Esophagus (tissue), 2 donors: ENCODE results near the gene VPREB3. TPM values are rescaled to one million over a fixed set of nuclear protein-coding genes. Genes with fewer than 3 reads are reported as not detected.

ENCODE experiments used
- H3K27ac ChIP-seq, 2 donors: one replicate each; pipeline ENCODE4 v1.5.1; 2013; ENCODE audit warnings: low read depth in 2 of 2, mild to moderate bottlenecking in 2 of 2, inconsistent platforms in 1 of 2, low read length in 1 of 2, moderate library complexity in 1 of 2
- H3K27me3 ChIP-seq, 2 donors: one replicate each; pipeline ENCODE4 v1.6.1; 2013; ENCODE audit warnings: low read length in 2 of 2, control low read depth in 1 of 2, mild to moderate bottlenecking in 1 of 2; ENCODE audit not compliant: insufficient read depth in 2 of 2, control insufficient read depth in 1 of 2
- H3K36me3 ChIP-seq, 2 donors: one replicate each; pipeline ENCODE4 v1.6.1; 2013; ENCODE audit warnings: low read length in 1 of 2; ENCODE audit not compliant: control insufficient read depth in 2 of 2, insufficient read depth in 2 of 2
- H3K4me1 ChIP-seq, 2 donors: one replicate each; pipeline ENCODE4 v1.6.1; 2013; ENCODE audit warnings: low read length in 1 of 2; ENCODE audit not compliant: control insufficient read depth in 2 of 2, insufficient read depth in 2 of 2
- H3K4me3 ChIP-seq, 2 donors: one replicate each; pipeline ENCODE4 v1.5.1; 2013; ENCODE audit warnings: low read length in 2 of 2, mild to moderate bottlenecking in 2 of 2, low read depth in 1 of 2, moderate library complexity in 1 of 2
- H3K9me3 ChIP-seq, 2 donors: one replicate each; pipeline ENCODE4 v1.6.1; 2013; ENCODE audit warnings: mild to moderate bottlenecking in 2 of 2, low read depth in 1 of 2, low read length in 1 of 2, moderate library complexity in 1 of 2; ENCODE audit not compliant: control insufficient read depth in 2 of 2, insufficient read depth in 1 of 2
- WGBS, 2 donors: extraction: QIAGEN DNeasy Blood & Tissue Kit; methylation state at CpG; one replicate each; pipeline ENCODE4 v1.1.7; 2013; 5-methylcytosine and 5-hydroxymethylcytosine counted together
- polyA plus RNA-seq, 2 donors: library from polyadenylated mRNA; stranded (reverse); fragments of 200-250 nt; gene quantifications; one replicate each; pipeline ENCODE4 v1.2.3, GENCODE V29; 2013
- donor health status: healthy with polysubstance abuse.
- donor health status: Bipolar disorder and iron deficiency.

Gene VPREB3
- polyA plus RNA-seq, result under 1 TPM; 0.45 to 0.98 TPM

GRCh38 chr22:23754220-23754919 lies at the start of gene VPREB3:
Gene VPREB3, minus strand, starts transcription at chr22:23754425. Its CDS starts 62 bp downstream, at chr22:23754363.
- 77 to 85% methylated on average over 14 of the region's 14 CpGs for WGBS, 2 donors
- Histone ChIP-seq H3K27ac (no peak within 1 kb of the TSS), H3K9me3 (no peaks in the 10 kb centered on the region), H3K27me3 (no peaks in the 10 kb centered on the region), H3K4me1 (peaks cover 0 to 4% of the 10 kb centered on the region in 2 donors), H3K4me3 (no peak within 1 kb of the TSS), H3K36me3 (no peaks in the 10 kb centered on the region)

- Histone ChIP-seq H3K27ac (no peak overlapping the region), H3K9me3 (no peaks in the 10 kb centered on the region), H3K4me3 (no peak overlapping the region), H3K36me3 (peaks cover 24 to 46% of the 10 kb centered on the region in 2 donors), H3K27me3 (no peaks in the 10 kb centered on the region), H3K4me1 (no peaks in the 10 kb centered on the region)
- WGBS, 2 donors, result 80 to 87% methylated on average over 21 of the region's 21 CpGs
Measured at GRCh38 chr22:23803001-23803819, 49.0 kb upstream of the VPREB3 start.

- H3K9me3 ChIP-seq, result no peaks in the 10 kb centered on the region
- H3K27ac ChIP-seq, result no peak overlapping the region
- no peak overlapping the region for H3K4me3 ChIP-seq
- H3K4me1 ChIP-seq, result no peaks in the 10 kb centered on the region
- peaks cover 20 to 46% of the 10 kb centered on the region in 2 donors for H3K36me3 ChIP-seq
- no peaks in the 10 kb centered on the region for H3K27me3 ChIP-seq
- 94% methylated on average over 8 of the region's 8 CpGs for WGBS, 2 donors
Measured at GRCh38 chr22:23801886-23802377, 47.7 kb upstream of the VPREB3 start.

- WGBS, 2 donors, result 90 to 93% methylated on average over 11 of the region's 11 CpGs
- Histone ChIP-seq H3K4me1 (no peaks in the 10 kb centered on the region), H3K27me3 (no peaks in the 10 kb centered on the region), H3K4me3 (no peak overlapping the region), H3K36me3 (peaks cover 23 to 46% of the 10 kb centered on the region in 2 donors), H3K27ac (no peak overlapping the region), H3K9me3 (no peaks in the 10 kb centered on the region)
Measured at GRCh38 chr22:23801238-23801821, 47.1 kb upstream of the VPREB3 start.

GRCh38 chr22:23800297-23801237 lies 46.3 kb upstream of the VPREB3 start:
- WGBS, 2 donors, result 93 to 97% methylated on average over 17 to 18 of the region's 18 CpGs
- peaks cover 18 to 41% of the 10 kb centered on the region in 2 donors for H3K36me3 ChIP-seq
- H3K4me1 ChIP-seq, result no peaks in the 10 kb centered on the region

DNA sequence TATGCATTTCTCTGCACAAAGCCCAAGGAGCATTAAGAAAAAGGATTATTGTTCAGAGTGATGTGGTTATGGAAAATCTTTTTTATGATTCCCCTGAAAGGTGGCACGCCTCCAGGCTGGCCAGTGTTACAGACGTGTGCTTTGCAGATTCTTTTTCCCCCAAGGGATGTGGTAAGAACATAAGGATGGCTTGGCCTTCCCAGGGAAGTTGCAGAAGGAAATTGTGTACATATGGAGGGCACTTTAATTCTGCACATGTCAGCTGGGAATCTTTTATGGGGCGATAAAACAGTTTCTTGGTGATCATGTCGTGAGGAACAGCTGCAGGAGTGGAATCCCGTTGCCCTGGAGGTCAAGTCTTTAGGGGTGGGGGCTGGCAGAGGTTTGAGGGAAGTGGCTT lies 42.2 kb upstream of the VPREB3 start:
- Histone ChIP-seq H3K4me3 (no peak overlapping the region), H3K36me3 (peaks cover 14 to 34% of the 10 kb centered on the region in 2 donors), H3K4me1 (peaks cover 0 to 7% of the 10 kb centered on the region in 2 donors), H3K27me3 (no peaks in the 10 kb centered on the region), H3K9me3 (no peaks in the 10 kb centered on the region), H3K27ac (no peak overlapping the region)
- WGBS, 2 donors, result 71 to 80% methylated on average over 5 of the region's 5 CpGs

More at GRCh38 chr22:23800297-23801237, 46.3 kb upstream of the VPREB3 start:
- no peaks in the 10 kb centered on the region for H3K9me3 ChIP-seq
- no peak overlapping the region for H3K4me3 ChIP-seq
- no peak overlapping the region for H3K27ac ChIP-seq
- H3K27me3 ChIP-seq, result no peaks in the 10 kb centered on the region

DNA sequence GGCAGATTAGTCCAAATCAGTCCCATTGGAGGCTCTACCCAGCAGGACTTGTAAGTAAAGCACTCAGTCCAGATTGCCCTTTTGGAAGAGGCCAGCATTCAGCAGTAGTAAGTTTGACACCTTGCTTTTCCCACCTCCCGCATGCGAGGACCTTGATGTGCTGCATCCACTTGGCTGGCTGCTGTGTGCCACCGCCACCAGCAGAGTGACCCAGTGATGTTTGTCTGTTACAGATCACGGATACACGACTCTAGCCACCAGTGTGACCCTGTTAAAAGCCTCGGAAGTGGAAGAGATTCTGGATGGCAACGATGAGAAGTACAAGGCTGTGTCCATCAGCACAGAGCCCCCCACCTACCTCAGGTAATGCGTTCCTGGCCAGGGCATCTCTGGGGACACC lies 39.1 kb upstream of the VPREB3 start:
- H3K4me1 ChIP-seq, result peaks cover 0 to 9% of the 10 kb centered on the region in 2 donors
- 88 to 90% methylated on average over 8 of the region's 8 CpGs for WGBS, 2 donors
- no peaks in the 10 kb centered on the region for H3K9me3 ChIP-seq
- peaks cover 10 to 24% of the 10 kb centered on the region in 2 donors for H3K36me3 ChIP-seq
- H3K27ac ChIP-seq, result no peak overlapping the region
- H3K4me3 ChIP-seq, result no peak overlapping the region
- H3K27me3 ChIP-seq, result no peaks in the 10 kb centered on the region

GRCh38 chr22:23791738-23792645 lies 37.8 kb upstream of the VPREB3 start:
- H3K4me3 ChIP-seq, result no peak overlapping the region
- peaks cover 10 to 24% of the 10 kb centered on the region in 2 donors for H3K36me3 ChIP-seq
- H3K27ac ChIP-seq, result peak overlapping the region in 1 of 2 donors; percentile 10
- peaks cover 0 to 9% of the 10 kb centered on the region in 2 donors for H3K4me1 ChIP-seq
- H3K9me3 ChIP-seq, result no peaks in the 10 kb centered on the region
- 79 to 84% methylated on average over 25 of the region's 25 CpGs for WGBS, 2 donors
- no peaks in the 10 kb centered on the region for H3K27me3 ChIP-seq
